GM12878 (cell line): Measurements from ENCODE around the gene SHQ1.

ENCODE experiments used
- CHD2 ChIP-seq: IDR thresholded peaks from 2 replicates; pipeline ENCODE4 v1.6.1; 2011; ENCODE audit warnings: low read depth, low read length, improper control_type of control experiment, borderline replicate concordance
- CTCF ChIP-seq, 3 experiments: IDR thresholded peaks in 2 of 3; conservative IDR thresholded peaks in 1 of 3; 2 replicates each; pipeline ENCODE4 v1.5.1; 2011; ENCODE audit warnings: low read depth in 3 of 3, low read length in 3 of 3, mild to moderate bottlenecking in 3 of 3, control low read depth in 2 of 3, moderate library complexity in 2 of 3, inconsistent platforms in 1 of 3, mixed read lengths in 1 of 3; ENCODE audit not compliant: control insufficient read depth in 2 of 3, insufficient read depth in 1 of 3; ENCODE audit errors: extremely low read depth in 1 of 3
- EZH2 ChIP-seq: IDR thresholded peaks from 2 replicates; pipeline ENCODE4 v1.6.1; 2012; ENCODE audit warnings: low read depth, mild to moderate bottlenecking, control low read depth, inconsistent platforms, low read length, borderline replicate concordance; ENCODE audit not compliant: control insufficient read depth
- GABPA ChIP-seq: IDR thresholded peaks from 2 replicates; pipeline ENCODE4 v1.6.1; 2014; ENCODE audit warnings: antibody characterized with exemption, low read depth, mild to moderate bottlenecking, inconsistent platforms
- NR2C1 ChIP-seq: fragments of 450-650 bp; IDR thresholded peaks from 2 replicates; pipeline ENCODE4 v1.6.1; 2017; ENCODE audit warnings: antibody characterized with exemption, mild to moderate bottlenecking, moderate library complexity
- NRF1 ChIP-seq: conservative IDR thresholded peaks from 2 replicates; pipeline ENCODE4 v1.6.1; 2011; ENCODE audit warnings: mild to moderate bottlenecking, low read depth, low read length, improper control_type of control experiment
- POLR2A ChIP-seq: IDR thresholded peaks from 2 replicates; pipeline ENCODE4 v1.6.1; 2011; ENCODE audit warnings: low read depth, mild to moderate bottlenecking, low read length
- POLR2AphosphoS5 ChIP-seq: IDR thresholded peaks from 2 replicates; pipeline ENCODE4 v1.6.1; 2011; ENCODE audit warnings: mild to moderate bottlenecking, low read length, inconsistent platforms
- RAD51 ChIP-seq: fragments of 450-650 bp; IDR thresholded peaks from 2 replicates; pipeline ENCODE4 v1.6.1; 2016; ENCODE audit warnings: moderate library complexity, mild to moderate bottlenecking, inconsistent platforms
- SIN3A ChIP-seq: IDR thresholded peaks from 2 replicates; pipeline ENCODE4 v1.6.1; 2012; ENCODE audit warnings: low read depth, low read length, improper control_type of control experiment
- SUZ12 ChIP-seq: fragments of 200-600 bp; sonication (generic); IDR thresholded peaks from one replicate; pipeline ENCODE4 v1.6.1; 2018; ENCODE audit warnings: antibody characterized with exemption, mild to moderate bottlenecking; ENCODE audit not compliant: unreplicated experiment
- YY1 ChIP-seq: IDR thresholded peaks from 2 replicates; pipeline ENCODE4 v1.6.1; 2011; ENCODE audit warnings: low read depth, mild to moderate bottlenecking, low read length
- ZBTB4 ChIP-seq: fragments of 450-650 bp; formaldehyde crosslinking; IDR thresholded peaks from 2 replicates; pipeline ENCODE4 v1.4.0; 2022; ENCODE audit warnings: mild to moderate bottlenecking, moderate library complexity

- TF ChIP-seq SUZ12: no peak
- TF ChIP-seq EZH2: no peak
- no peak for TF ChIP-seq POLR2AphosphoS5
- TF ChIP-seq YY1: no peak
- TF ChIP-seq RAD51: no peak
- TF ChIP-seq GABPA: no peak
- no peak for TF ChIP-seq NR2C1
- no peak for TF ChIP-seq ZBTB4
- no peak for TF ChIP-seq CTCF (IDR thresholded peaks at IDR 0.05 in 2 of 3, conservative IDR thresholded peaks at IDR 0.05 in 1 of 3; ENCODE audit: control insufficient read depth in 2 of 3, extremely low read depth in 1 of 3, insufficient read depth in 1 of 3, low read depth in 3 of 3, low read length in 3 of 3)
- TF ChIP-seq CHD2: no peak
- no peak for TF ChIP-seq SIN3A
- no peak for TF ChIP-seq POLR2A
- no peak for TF ChIP-seq NRF1
Observed at GRCh38 chr3:72769758-72770540, 78.3 kb downstream of the SHQ1 start.
